ENCODE results near the gene NEUROD2.

Gene NEUROD2

GRCh38 chr17:39564211-39564848 lies 43.4 kb downstream of the NEUROD2 start:
- Histone ChIP-seq H3K36me3 (ENCODE audit: control insufficient read depth in 2 of 2, insufficient read depth in 2 of 2, low read length in 2 of 2) (peaks cover 9 to 32% of the 10 kb centered on the region in 2 donors), H3K27ac (ENCODE audit: low read depth in 2 of 2, low read length in 2 of 2) (no peak overlapping the region), H3K9ac (ENCODE audit: low read depth in 1 of 2, low read length in 2 of 2) (no peak overlapping the region), H3K4me3 (ENCODE audit: low read length in 2 of 2) (no peak overlapping the region), H3K27me3 (ENCODE audit: control insufficient read depth in 2 of 2, insufficient read depth in 2 of 2, low read length in 2 of 2) (no peaks in the 10 kb centered on the region), H3K9me3 (ENCODE audit: control insufficient read depth in 2 of 2, low read length in 2 of 2) (no peaks in the 10 kb centered on the region), H3K4me1 (ENCODE audit: control insufficient read depth in 2 of 2, insufficient read depth in 2 of 2, low read length in 2 of 2) (no peaks in the 10 kb centered on the region)

- Histone ChIP-seq H3K36me3 (ENCODE audit: control insufficient read depth in 2 of 2, insufficient read depth in 2 of 2, low read length in 2 of 2) (peaks cover 9 to 26% of the 10 kb centered on the region in 2 donors), H3K27ac (ENCODE audit: low read depth in 2 of 2, low read length in 2 of 2) (no peak overlapping the region), H3K9me3 (ENCODE audit: control insufficient read depth in 2 of 2, low read length in 2 of 2) (no peaks in the 10 kb centered on the region), H3K9ac (ENCODE audit: low read depth in 1 of 2, low read length in 2 of 2) (no peak overlapping the region), H3K4me3 (ENCODE audit: low read length in 2 of 2) (no peak overlapping the region), H3K27me3 (ENCODE audit: control insufficient read depth in 2 of 2, insufficient read depth in 2 of 2, low read length in 2 of 2) (no peaks in the 10 kb centered on the region), H3K4me1 (ENCODE audit: control insufficient read depth in 2 of 2, insufficient read depth in 2 of 2, low read length in 2 of 2) (no peaks in the 10 kb centered on the region)
These were observed 44.2 kb downstream of the NEUROD2 start for GRCh38 chr17:39563476-39563875.

GRCh38 chr17:39562976-39563375 lies 44.7 kb downstream of the NEUROD2 start:
- Histone ChIP-seq H3K9ac (ENCODE audit: low read depth in 1 of 2, low read length in 2 of 2) (no peak overlapping the region), H3K36me3 (ENCODE audit: control insufficient read depth in 2 of 2, insufficient read depth in 2 of 2, low read length in 2 of 2) (peaks cover 10 to 26% of the 10 kb centered on the region in 2 donors), H3K4me1 (ENCODE audit: control insufficient read depth in 2 of 2, insufficient read depth in 2 of 2, low read length in 2 of 2) (no peaks in the 10 kb centered on the region), H3K4me3 (ENCODE audit: low read length in 2 of 2) (no peak overlapping the region), H3K27ac (ENCODE audit: low read depth in 2 of 2, low read length in 2 of 2) (no peak overlapping the region), H3K27me3 (ENCODE audit: control insufficient read depth in 2 of 2, insufficient read depth in 2 of 2, low read length in 2 of 2) (no peaks in the 10 kb centered on the region), H3K9me3 (ENCODE audit: control insufficient read depth in 2 of 2, low read length in 2 of 2) (no peaks in the 10 kb centered on the region)

- H3K27ac ChIP-seq (ENCODE audit: low read depth in 2 of 2, low read length in 2 of 2), result no peak overlapping the region
- peaks cover 11 to 25% of the 10 kb centered on the region in 2 donors for H3K36me3 ChIP-seq (ENCODE audit: control insufficient read depth in 2 of 2, insufficient read depth in 2 of 2, low read length in 2 of 2)
- no peaks in the 10 kb centered on the region for H3K27me3 ChIP-seq (ENCODE audit: control insufficient read depth in 2 of 2, insufficient read depth in 2 of 2, low read length in 2 of 2)
- H3K9me3 ChIP-seq (ENCODE audit: control insufficient read depth in 2 of 2, low read length in 2 of 2), result no peaks in the 10 kb centered on the region
- no peaks in the 10 kb centered on the region for H3K4me1 ChIP-seq (ENCODE audit: control insufficient read depth in 2 of 2, insufficient read depth in 2 of 2, low read length in 2 of 2)
- no peak overlapping the region for H3K9ac ChIP-seq (ENCODE audit: low read depth in 1 of 2, low read length in 2 of 2)
- H3K4me3 ChIP-seq (ENCODE audit: low read length in 2 of 2), result no peak overlapping the region
These were observed 45.3 kb downstream of the NEUROD2 start for GRCh38 chr17:39562395-39562794.

GRCh38 chr17:39556423-39556822 lies 51.3 kb downstream of the NEUROD2 start:
- Histone ChIP-seq H3K4me3 (ENCODE audit: low read length in 2 of 2) (no peak overlapping the region), H3K27me3 (ENCODE audit: control insufficient read depth in 2 of 2, insufficient read depth in 2 of 2, low read length in 2 of 2) (no peaks in the 10 kb centered on the region), H3K9me3 (ENCODE audit: control insufficient read depth in 2 of 2, low read length in 2 of 2) (no peaks in the 10 kb centered on the region), H3K4me1 (ENCODE audit: control insufficient read depth in 2 of 2, insufficient read depth in 2 of 2, low read length in 2 of 2) (no peaks in the 10 kb centered on the region), H3K9ac (ENCODE audit: low read depth in 1 of 2, low read length in 2 of 2) (no peak overlapping the region), H3K36me3 (ENCODE audit: control insufficient read depth in 2 of 2, insufficient read depth in 2 of 2, low read length in 2 of 2) (peaks cover 33 to 35% of the 10 kb centered on the region in 2 donors), H3K27ac (ENCODE audit: low read depth in 2 of 2, low read length in 2 of 2) (no peak overlapping the region)

- peaks cover 35% of the 10 kb centered on the region in 2 donors for H3K36me3 ChIP-seq (ENCODE audit: control insufficient read depth in 2 of 2, insufficient read depth in 2 of 2, low read length in 2 of 2)
- H3K9me3 ChIP-seq (ENCODE audit: control insufficient read depth in 2 of 2, low read length in 2 of 2), result no peaks in the 10 kb centered on the region
- H3K4me3 ChIP-seq (ENCODE audit: low read length in 2 of 2), result no peak overlapping the region
These were observed 52.4 kb downstream of the NEUROD2 start for GRCh38 chr17:39555368-39555767.

More at GRCh38 chr17:39555368-39555767, 52.4 kb downstream of the NEUROD2 start:
- Histone ChIP-seq H3K27me3 (ENCODE audit: control insufficient read depth in 2 of 2, insufficient read depth in 2 of 2, low read length in 2 of 2) (no peaks in the 10 kb centered on the region), H3K9ac (ENCODE audit: low read depth in 1 of 2, low read length in 2 of 2) (no peak overlapping the region), H3K27ac (ENCODE audit: low read depth in 2 of 2, low read length in 2 of 2) (no peak overlapping the region), H3K4me1 (ENCODE audit: control insufficient read depth in 2 of 2, insufficient read depth in 2 of 2, low read length in 2 of 2) (no peaks in the 10 kb centered on the region)
